ENCODE data around the gene SMARCA2. TPM values are rescaled to one million over a fixed set of nuclear protein-coding genes. Genes with fewer than 3 reads are reported as not detected.

The SMARCA2 gene
- total and polyA plus RNA-seq, 9 of the 15 experiments (the other 6 are each of a cell fraction or from before 2014, with no cell fraction given), result 8.0 to 34.8 (median 25.5) TPM

GRCh38 chr9:1997646-1998045, 17.5 kb upstream of the SMARCA2 start (continued):
- no peak for TF ChIP-seq ZNF655 (CRISPR knock-in tag; IDR thresholded peaks at IDR 0.05)

GRCh38 chr9:1998111-1998510, 17.0 kb upstream of the SMARCA2 start:
- Histone ChIP-seq H3K27ac (ENCODE audit: extremely low read depth, low read depth, low read length) (no peak overlapping the region), H3K27me3 (ENCODE audit: control insufficient read depth in 2 of 2, insufficient read depth in 2 of 2, low read length in 2 of 2) (peaks cover 0 to 3% of the 10 kb centered on the region in 2 experiments; a peak in 1 of 5 replicates), H2AFZ (ENCODE audit: low read depth, low read length) (no peak overlapping the region), H3K36me3 (ENCODE audit: control insufficient read depth, insufficient read depth, low read length) (no peaks in the 10 kb centered on the region), H3K9me1 (ENCODE audit: control insufficient read depth, insufficient read depth, low read length) (no peaks in the 10 kb centered on the region), H3K79me2 (ENCODE audit: control insufficient read depth, insufficient read depth, low read length) (no peaks in the 10 kb centered on the region), H3K4me1 (replicated peaks in 1 of 2; ENCODE audit: control insufficient read depth in 2 of 2, insufficient read depth in 2 of 2, low read length in 2 of 2) (no peaks in the 10 kb centered on the region; a peak in 1 of 5 replicates), H3K4me3 (no peak overlapping the region), H3K9me3 (replicated peaks; ENCODE audit: control insufficient read depth, insufficient read depth, low read depth, low read length) (no peaks in the 10 kb centered on the region), H3K4me2 (ENCODE audit: insufficient read depth, low read length) (no peak overlapping the region), H3K9ac (ENCODE audit: insufficient read depth in 1 of 2, low read depth in 2 of 2, low read length in 2 of 2) (no peak overlapping the region), H4K20me1 (replicated peaks; ENCODE audit: control insufficient read depth, insufficient read depth, low read length) (no peaks in the 10 kb centered on the region)
- intact Hi-C loops (cut with micrococcal nuclease) (no loop called here), in situ Hi-C loops (cut with MboI) (no loop called here)
- CTCF ChIA-PET (ENCODE audit: low intra/inter-chr PET ratio), result no interaction called here
- no peak for ATAC-seq
- POLR2A ChIA-PET, result interaction anchor here (1.4 kb wide), 1 partner anchor 17 kb away, joined by 3 read pairs; the partner anchor contains the start of gene SMARCA2
- no TSS peak for BruUV-seq (replicated peaks)
- DNase-seq (ENCODE audit: extremely low read depth in 1 of 4, low spot score in 3 of 4), result no peak
- FAIRE-seq, result no peak
- WGBS (ENCODE audit: insufficient coverage, low coverage, missing lambda C conversion rate), result 12% methylated on average over 2 of the region's 2 CpGs
- TF ChIP-seq TOE1 (IDR thresholded peaks at IDR 0.05; ENCODE audit: borderline replicate concordance) (no peak), TOE1 (CRISPR knock-in tag; IDR thresholded peaks at IDR 0.05; ENCODE audit: borderline replicate concordance, low read depth) (no peak), ZNF282 (CRISPR knock-in tag; IDR thresholded peaks at IDR 0.05) (no peak), DEAF1 (CRISPR knock-in tag; IDR thresholded peaks at IDR 0.05) (no peak), FOXP4 (CRISPR knock-in tag; IDR thresholded peaks at IDR 0.05; ENCODE audit: borderline replicate concordance) (no peak), BHLHE40 (IDR thresholded peaks at IDR 0.05; ENCODE audit: low read length) (no peak), OTX1 (CRISPR knock-in tag; IDR thresholded peaks at IDR 0.05) (no peak), CHAMP1 (IDR thresholded peaks at IDR 0.05) (no peak), MYC (IDR thresholded peaks at IDR 0.05; ENCODE audit: low read depth, low read length) (no peak), MYC (CRISPR knock-in tag; IDR thresholded peaks at IDR 0.05; ENCODE audit: borderline replicate concordance, low read depth) (no peak), SETDB1 (IDR thresholded peaks at IDR 0.05; ENCODE audit: low read length) (no peak), PML (IDR thresholded peaks at IDR 0.05; ENCODE audit: low read length) (no peak)

All from K562 (cell line).